SH-SY5Y (cell line): ENCODE results near the gene SLC22A12.

Experiments
- GATA2 ChIP-seq: IDR thresholded peaks from 2 replicates; pipeline ENCODE4 v1.6.1; 2011; ENCODE audit warnings: mild to moderate bottlenecking, low read depth, low read length
- GATA3 ChIP-seq: IDR thresholded peaks from 2 replicates; pipeline ENCODE4 v1.6.1; 2011; ENCODE audit warnings: low read depth, mild to moderate bottlenecking, low read length, moderate library complexity

DNA sequence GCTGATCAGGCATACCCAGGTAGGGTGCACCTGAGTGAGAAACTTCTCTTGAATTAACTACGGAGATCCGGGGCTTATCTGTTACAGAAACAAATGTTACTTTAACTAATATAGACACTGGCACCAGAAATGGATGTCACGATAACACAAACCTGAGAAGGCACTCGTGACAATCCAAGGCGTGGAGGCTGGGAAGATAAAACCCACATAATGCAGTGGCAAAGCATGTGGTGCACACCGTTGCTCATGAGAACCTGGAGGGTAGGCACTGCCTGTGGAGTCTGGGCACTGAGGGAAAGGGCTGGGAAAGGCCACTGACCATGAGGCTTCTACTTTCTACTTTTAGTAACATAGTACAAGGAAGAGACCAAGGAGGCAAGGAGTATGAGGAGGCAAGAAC lies 22.6 kb downstream of the SLC22A12 start:
- TF ChIP-seq GATA2 (no peak), GATA3 (no peak)
